GM12878 (cell line): ENCODE measurements around the gene MAPKAPK2. TPM values are rescaled to one million over a fixed set of nuclear protein-coding genes. Genes with fewer than 3 reads are reported as not detected.

Source experiments
- ATAC-seq: fragments of 200-7000 bp; cut with Tn5 transposase; 3 replicates; pipeline ENCODE4 v1.9.1; 2020; ENCODE audit warnings: mild to moderate bottlenecking, moderate library complexity
- BruUV-seq: library from RNA; stranded (reverse); fragments of 400-500 nt; replicated peaks from 2 replicates; lab custom pipeline; 2021; lab: Mats Ljungman, UMichigan
- CTCF ChIA-PET: fragments of 300-600 bp; sonication (Branson Sonifier 250); formaldehyde crosslinking; extraction: SDS; loops from one replicate; lab custom pipeline; 2021; ENCODE audit warnings: inconsistent platforms; lab: Yijun Ruan, JAX
- POLR2A ChIA-PET: fragments of 350-600 bp; formaldehyde crosslinking; extraction: SDS; loops from one replicate; lab custom pipeline; 2021; ENCODE audit warnings: inconsistent platforms; lab: Charles Lee
- RAD21 ChIA-PET: fragments of 300-600 bp; sonication (Branson Sonifier 250); formaldehyde crosslinking; loops from one replicate; lab custom pipeline; 2023; ENCODE audit warnings: antibody characterized with exemption; ENCODE audit not compliant: unreplicated experiment; lab: Charles Lee
- SMC1A ChIA-PET: fragments of 300-600 bp; sonication (Branson Sonifier 250); formaldehyde crosslinking; loops from one replicate; lab custom pipeline; 2023; ENCODE audit not compliant: unreplicated experiment, uncharacterized antibody; lab: Charles Lee
- DNase-seq: peaks from one replicate; pipeline ENCODE4 v3.0.0-alpha.2; 2011; ENCODE audit warnings: low read depth, low spot score
- FAIRE-seq: peaks from 3 replicates; lab custom pipeline; 2011; peaks lifted over from hg19 to GRCh38; lab: Jason Lieb, UNC
- H2AFZ ChIP-seq: 2 replicates; pipeline ENCODE4 v1.6.0; 2011; ENCODE audit warnings: low read depth, low read length, control low read depth; ENCODE audit not compliant: control insufficient read depth
- H3K27ac ChIP-seq: 2 replicates; pipeline ENCODE4 v1.5.1; 2011; ENCODE audit warnings: control low read depth; ENCODE audit not compliant: control insufficient read depth, insufficient read depth
- H3K27me3 ChIP-seq, 2 experiments: replicated peaks in 1 of 2; 2 replicates each; pipeline versions ENCODE4 v1.6.0 to v1.6.1; 2011; ENCODE audit warnings: low read length in 1 of 2; ENCODE audit not compliant: control insufficient read depth in 2 of 2, insufficient read depth in 2 of 2
- H3K36me3 ChIP-seq, 2 experiments: 2 replicates each; pipeline ENCODE4 v1.5.1; 2011; ENCODE audit warnings: low read length in 1 of 2; ENCODE audit not compliant: control insufficient read depth in 2 of 2, insufficient read depth in 2 of 2
- H3K4me1 ChIP-seq: 2 replicates; pipeline ENCODE4 v1.6.1; 2011; ENCODE audit warnings: mild to moderate bottlenecking, low read length, moderate library complexity, mixed read lengths; ENCODE audit not compliant: control insufficient read depth, insufficient read depth
- H3K4me2 ChIP-seq: 2 replicates; pipeline ENCODE4 v1.6.0; 2011; ENCODE audit warnings: control low read depth; ENCODE audit not compliant: control insufficient read depth, insufficient read depth
- H3K4me3 ChIP-seq: fragments of 200-600 bp; sonication (generic); 2 replicates; pipeline ENCODE4 v1.5.1; 2016
- H3K79me2 ChIP-seq: 2 replicates; pipeline ENCODE4 v1.6.0; 2011; ENCODE audit warnings: low read length; ENCODE audit not compliant: control insufficient read depth, insufficient read depth
- H3K9ac ChIP-seq: 2 replicates; pipeline ENCODE4 v1.8.0; 2011; ENCODE audit warnings: low read length, control low read depth, mixed read lengths; ENCODE audit not compliant: control insufficient read depth, insufficient read depth
- H3K9me3 ChIP-seq: replicated peaks from 3 replicates; pipeline ENCODE4 v1.5.1; 2011; ENCODE audit warnings: mild to moderate bottlenecking, low read length; ENCODE audit not compliant: control insufficient read depth, insufficient read depth
- H4K20me1 ChIP-seq: 2 replicates; pipeline ENCODE4 v1.6.0; 2011; ENCODE audit not compliant: control insufficient read depth, insufficient read depth
- MEF2B ChIP-seq: fragments of 450-650 bp; IDR thresholded peaks from 2 replicates; pipeline ENCODE4 v1.6.1; 2018; ENCODE audit warnings: mild to moderate bottlenecking, moderate library complexity; ENCODE audit not compliant: partially characterized antibody, poor library complexity, severe bottlenecking
- MYB ChIP-seq: fragments of 150-350 bp; IDR thresholded peaks from 2 replicates; pipeline ENCODE4 v1.6.1; 2014; ENCODE audit warnings: mild to moderate bottlenecking, low read depth, low read length, borderline replicate concordance
- MYC ChIP-seq: IDR thresholded peaks from 2 replicates; pipeline ENCODE4 v1.6.1; 2011; ENCODE audit warnings: mild to moderate bottlenecking, low read length, moderate library complexity, inconsistent platforms; ENCODE audit not compliant: insufficient read depth, insufficient replicate concordance, insufficient read length, severe bottlenecking
- RFX5 ChIP-seq: IDR thresholded peaks from 2 replicates; pipeline ENCODE4 v1.6.1; 2011; ENCODE audit warnings: low read depth, low read length, improper control_type of control experiment
- SRF ChIP-seq, 2 experiments: IDR thresholded peaks; 2 replicates each; pipeline ENCODE4 v1.6.1; 2011; ENCODE audit warnings: low read depth in 2 of 2, low read length in 2 of 2, mild to moderate bottlenecking in 1 of 2, moderate library complexity in 1 of 2
- WGBS: methylation state at CpG from one replicate; pipeline ENCODE4 v1.1.6; 2016; ENCODE audit warnings: low lambda C conversion rate; ENCODE audit not compliant: insufficient replicate concordance, insufficient coverage; ENCODE audit errors: missing lambda C conversion rate; 5-methylcytosine and 5-hydroxymethylcytosine counted together
- in situ Hi-C: fragments of 300-500 bp; cut with MboI; formaldehyde crosslinking; loops from 9 replicates; pipeline ENCODE4 v1.14.3; 2018; ENCODE audit warnings: mixed read lengths
- intact Hi-C: fragments of 100-400 bp; cut with micrococcal nuclease; formaldehyde crosslinking; loops from one replicate; pipeline ENCODE4 v1.14.2; 2022; ENCODE audit not compliant: unreplicated experiment
- polyA plus RNA-seq, 11 experiments: library from polyadenylated mRNA; depleted of rRNA in 4 of 11; unstranded in 6 of 11; stranded (reverse) in 5 of 11; fragments of >200 nt; fragmentation: Nextera tagmentation in 4 of 11; fragmentation: Illumina TruSeq in 1 of 11; extraction: Ambion mirVana in 4 of 11; extraction: Trizol in 1 of 11; gene quantifications; 1 replicate in 1 of 11; 2 replicates in 10 of 11; pipeline versions ENCODE4 v1.2.1 to v1.2.3, GENCODE V29; 2011 to 2016; ENCODE audit warnings: inconsistent platforms in 2 of 11, missing spikeins in 2 of 11, low read depth in 1 of 11
- total RNA-seq, 4 experiments: library from RNA; depleted of rRNA in 3 of 4; stranded (reverse); fragments of >200 nt in 3 of 4; fragmentation: Illumina TruSeq in 1 of 4; extraction: Trizol in 1 of 4; gene quantifications; 2 replicates each; pipeline versions ENCODE4 v1.2.1 to v1.2.3, GENCODE V29; 2013 to 2021

Gene MAPKAPK2
- total and polyA plus RNA-seq, 10 of the 15 experiments (the other 5 are each of a cell fraction or from before 2014, with no cell fraction given): 0.72 to 92.2 (median 49.3) TPM

DNA sequence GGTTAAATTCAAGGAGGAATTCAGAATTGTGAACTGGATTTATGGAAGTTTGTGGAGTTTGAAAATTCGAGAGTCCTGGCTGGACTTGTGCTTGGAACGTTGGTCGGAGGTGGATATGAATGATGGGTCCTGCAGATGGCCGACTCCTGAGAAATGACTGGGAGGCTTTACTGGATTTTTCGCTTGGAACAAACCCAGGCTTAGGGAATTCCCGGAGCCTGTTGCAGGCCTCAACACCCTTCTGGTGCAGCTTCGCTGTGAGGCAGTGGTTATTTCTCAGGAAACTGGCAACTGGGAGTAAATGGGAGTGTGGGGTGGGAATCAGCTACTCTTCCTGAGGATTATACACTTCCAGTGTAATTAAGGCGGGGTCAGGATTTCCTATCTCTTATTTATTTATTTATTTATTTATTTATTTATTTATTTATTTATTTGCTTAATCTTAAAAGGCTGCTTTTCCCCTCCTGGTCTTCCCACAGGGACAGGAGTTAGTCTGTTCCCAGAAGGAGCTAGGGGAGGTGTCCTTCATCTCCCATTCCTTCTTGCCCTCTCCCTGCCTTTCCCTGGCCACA is 21.1 kb downstream of the MAPKAPK2 start (continued):
- no peak for TF ChIP-seq MYC

DNA sequence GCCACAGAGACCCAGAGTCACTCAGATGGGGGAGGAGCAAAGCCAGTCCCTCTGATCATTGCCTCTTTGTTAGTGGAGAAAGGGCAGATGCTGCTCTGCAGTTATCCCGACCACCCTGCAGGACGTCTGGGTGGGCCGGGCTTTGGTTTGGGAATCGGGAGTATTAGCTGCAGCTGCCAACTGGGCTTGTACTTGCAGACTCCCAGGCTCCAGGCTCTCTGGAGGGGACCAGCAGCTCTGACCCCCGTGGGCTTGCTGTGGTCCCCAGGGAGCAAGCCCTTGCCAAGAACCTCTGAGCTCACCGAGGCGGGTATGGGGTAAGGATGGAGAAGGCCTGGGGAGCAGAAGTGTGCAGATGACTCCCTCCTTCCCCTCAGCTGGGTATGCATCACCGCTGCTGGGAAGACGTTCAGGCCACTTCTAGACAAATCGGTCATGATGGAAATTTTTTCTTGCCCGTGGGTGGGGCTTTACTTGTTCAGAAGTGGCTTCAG is 21.6 kb downstream of the MAPKAPK2 start:
- BruUV-seq: no TSS peak
- Histone ChIP-seq H3K9ac (no peak overlapping the region), H3K27me3 (no peaks in the 10 kb centered on the region), H3K27ac (no peak overlapping the region), H3K4me1 (peaks cover 60% of the 10 kb centered on the region), H3K9me3 (no peaks in the 10 kb centered on the region), H4K20me1 (peaks cover 40% of the 10 kb centered on the region), H3K4me2 (peak overlapping the region; percentile 30; the same call in 1 of the 2 replicates), H2AFZ (no peak overlapping the region), H3K4me3 (no peak overlapping the region), H3K36me3 (peaks cover 0 to 7% of the 10 kb centered on the region in 2 experiments; a peak in 3 of 4 replicates)
- in situ Hi-C loops (no loop called here), intact Hi-C loops (no loop called here)
- no peak for ATAC-seq
- 51% methylated on average over 11 of the region's 11 CpGs for WGBS
- ChIA-PET POLR2A (interaction anchor here (0.6 to 21.4 kb wide), 3 partner anchors 11 to 21 kb away, joined by 3 to 334 read pairs (median 54); partner anchors contain the start of gene MAPKAPK2), SMC1A (interaction anchor here (1.0 to 17.9 kb wide), 10 partner anchors 9 to 79 kb away, joined by 3 to 222 read pairs (median 4); no protein-coding TSS in a partner anchor), CTCF (interaction anchor here (0.5 to 6.0 kb wide), 9 partner anchors 9 to 161 kb away, joined by 3 to 41 read pairs (median 4); no protein-coding TSS in a partner anchor)
- FAIRE-seq: no peak
- no peak for TF ChIP-seq SRF (IDR thresholded peaks at IDR 0.05; ENCODE audit: low read depth in 2 of 2, low read length in 2 of 2)
- TF ChIP-seq RFX5: no peak
- no peak for TF ChIP-seq MYB
- peak; percentile 26 for TF ChIP-seq MEF2B
- TF ChIP-seq, all 136 proteins: peak for 1
- RAD21 ChIA-PET: interaction anchor here (0.6 to 4.8 kb wide), 4 partner anchors 7 to 43 kb away, joined by 3 to 28 read pairs (median 5); no protein-coding TSS in a partner anchor
- no peak for DNase-seq
- peaks cover 78% of the 10 kb centered on the region for H3K79me2 ChIP-seq
